Measurements from ENCODE around the gene MZT2B.
"Not testable (repeated sequence)": the region's sequence is repeated elsewhere in the genome, so short reads cannot be mapped to it uniquely, and the experiment has no call there.

MZT2B gene

GRCh38 chr2:130180404-130181324, 1.4 kb upstream of the MZT2B start:
- not testable (repeated sequence) for DNase-seq

DNA sequence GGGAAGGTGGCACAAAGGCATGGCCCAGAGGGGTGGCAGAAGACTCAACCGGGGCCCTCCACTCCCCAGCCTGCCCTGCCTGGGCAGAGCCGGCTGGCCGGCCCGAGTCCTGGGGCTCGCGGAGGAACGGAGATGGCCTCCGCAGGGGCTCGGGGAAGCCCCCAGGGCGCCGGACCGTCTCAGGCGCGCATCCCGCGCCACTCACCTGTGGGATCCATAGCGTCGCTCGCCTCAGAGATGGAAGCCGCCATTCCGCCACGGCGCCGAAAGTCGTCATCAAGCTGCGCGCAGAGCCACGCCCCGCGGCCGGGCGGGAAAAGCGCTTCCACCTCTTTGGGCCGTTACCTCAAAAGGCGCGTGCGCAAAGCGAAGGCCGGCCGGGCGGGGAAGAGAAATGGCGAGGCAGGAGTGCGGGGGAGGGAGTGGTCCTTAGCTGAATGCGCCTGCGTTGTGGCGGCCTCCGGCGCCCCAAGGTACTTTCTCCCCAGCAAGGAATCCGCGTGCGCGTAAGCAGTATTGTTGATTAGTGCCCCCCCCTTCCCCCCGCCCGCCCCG, 660 bp upstream of the MZT2B start, which contains the start of gene SMPD4:
SMPD4 (minus strand) TSS at position 278 of the 555 bp plus-strand sequence. CDS start 5,010 bp downstream, outside the sequence.
- peak; percentile 98 for DNase-seq

- DNase-seq = not testable (repeated sequence)
These were observed 907 bp downstream of the MZT2B start for GRCh38 chr2:130182826-130183511.

DNA sequence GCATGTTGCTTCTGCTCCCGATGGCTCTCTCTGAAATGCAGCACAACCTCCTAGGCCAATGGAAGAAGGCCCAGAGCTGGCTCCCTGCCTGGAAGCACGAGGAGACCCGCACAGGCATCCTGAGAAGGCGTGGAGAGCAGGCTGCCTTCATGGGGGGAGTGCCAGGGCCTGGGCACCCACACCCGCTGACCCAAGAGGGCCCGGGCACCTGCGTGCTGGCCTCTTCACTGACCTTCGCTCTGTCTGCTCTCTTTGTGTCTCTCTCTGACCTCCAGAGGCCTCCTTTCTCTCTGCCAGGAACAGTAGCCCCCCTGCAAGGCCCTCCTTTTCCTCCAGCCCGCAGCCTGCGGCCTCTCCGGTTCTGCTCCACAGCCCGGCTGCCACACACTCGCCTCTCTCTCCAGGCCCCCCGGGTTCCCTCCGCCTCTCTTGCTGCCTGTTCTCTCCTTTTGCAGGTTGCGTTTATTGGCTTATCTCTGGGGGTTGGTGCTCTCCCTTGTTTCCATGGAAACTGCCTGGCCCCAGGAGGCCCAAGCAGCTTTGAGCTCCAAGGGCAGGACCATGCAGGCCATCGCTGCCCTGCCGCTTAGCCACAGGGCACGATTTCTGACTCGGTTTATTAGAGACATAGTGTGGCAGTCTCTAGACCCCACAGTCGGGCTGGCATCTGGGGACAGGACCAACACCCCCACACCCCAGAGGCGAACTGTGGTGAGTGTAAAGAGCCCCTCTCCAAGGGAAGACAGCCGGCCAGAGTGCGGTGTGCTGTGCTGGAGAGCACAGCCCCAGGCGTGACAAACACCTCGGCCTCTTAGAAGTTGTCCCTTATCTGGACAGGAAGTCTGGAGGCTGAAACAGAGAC, 1.7 kb downstream of the MZT2B start:
- no peak for DNase-seq

DNA sequence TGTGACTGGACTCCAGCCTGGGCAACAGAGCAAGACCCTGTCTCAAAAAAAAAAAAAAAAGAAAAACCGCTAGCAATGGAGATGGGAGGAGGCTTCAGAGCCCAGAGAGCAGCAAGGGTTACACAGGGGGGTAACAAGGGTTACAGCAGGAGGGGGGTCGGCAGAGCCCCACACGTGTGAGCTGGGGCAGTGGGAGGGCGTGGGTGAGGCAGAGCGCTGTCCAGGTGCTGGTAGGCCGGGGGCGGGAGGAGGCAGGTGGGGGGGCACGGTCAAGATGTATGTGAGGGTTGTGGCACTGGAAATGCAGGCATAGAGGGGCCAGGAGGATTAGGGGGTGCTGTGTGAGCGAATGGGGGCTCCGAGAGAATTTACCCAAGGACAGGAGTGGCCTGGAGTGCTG, 3.4 kb downstream of the MZT2B start:
- DNase-seq = no peak

DNA sequence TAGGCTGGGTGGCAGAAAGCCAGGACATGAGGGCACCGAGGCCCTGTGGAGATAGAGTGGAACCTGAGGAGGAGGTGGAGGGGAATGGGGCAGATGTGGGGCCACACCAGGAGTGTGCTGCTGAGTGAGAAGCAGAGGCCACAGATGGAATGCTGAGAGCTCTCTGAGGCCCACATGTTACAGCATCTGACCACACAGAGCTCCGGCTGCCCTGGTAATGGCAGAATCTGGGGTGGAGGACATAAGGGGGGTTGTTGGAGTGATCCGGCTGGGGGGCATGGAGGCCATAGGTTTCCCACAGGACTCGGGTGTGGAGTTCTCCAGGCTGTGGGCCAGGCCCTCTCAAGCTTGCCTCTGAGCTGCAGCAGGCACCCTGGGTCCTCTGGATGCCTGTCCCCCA, 3.8 kb downstream of the MZT2B start:
- DNase-seq = no peak

- no peak for DNase-seq
These were observed 4.3 kb downstream of the MZT2B start for GRCh38 chr2:130186391-130186790.

GRCh38 chr2:130187268-130187667, 5.2 kb downstream of the MZT2B start:
- DNase-seq = no peak

- DNase-seq = not testable (repeated sequence)
These were observed 6.1 kb downstream of the MZT2B start for GRCh38 chr2:130187859-130188792.

DNA sequence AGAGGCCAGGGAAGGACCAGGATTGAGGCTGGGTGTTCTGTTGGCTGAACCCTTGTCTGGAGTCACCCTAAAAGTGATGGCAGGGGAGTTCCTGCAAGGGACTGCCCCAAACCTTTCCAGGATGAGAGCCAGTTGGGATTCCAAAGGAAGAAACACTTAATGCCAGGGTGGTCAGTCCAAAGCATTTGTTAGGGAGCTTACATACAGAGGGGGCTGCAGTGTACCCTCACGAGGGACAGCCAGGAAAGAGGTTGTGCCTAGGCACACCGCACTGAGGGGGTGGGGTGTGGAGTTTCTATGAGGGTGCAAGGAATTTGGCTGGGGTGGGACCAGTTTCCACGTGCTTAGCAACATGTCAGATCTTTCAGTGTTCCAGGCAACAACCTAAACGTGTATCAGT, 6.9 kb downstream of the MZT2B start:
- DNase-seq = not testable (repeated sequence)

GRCh38 chr2:130190237-130190636, 8.2 kb downstream of the MZT2B start:
- DNase-seq = no peak

DNA sequence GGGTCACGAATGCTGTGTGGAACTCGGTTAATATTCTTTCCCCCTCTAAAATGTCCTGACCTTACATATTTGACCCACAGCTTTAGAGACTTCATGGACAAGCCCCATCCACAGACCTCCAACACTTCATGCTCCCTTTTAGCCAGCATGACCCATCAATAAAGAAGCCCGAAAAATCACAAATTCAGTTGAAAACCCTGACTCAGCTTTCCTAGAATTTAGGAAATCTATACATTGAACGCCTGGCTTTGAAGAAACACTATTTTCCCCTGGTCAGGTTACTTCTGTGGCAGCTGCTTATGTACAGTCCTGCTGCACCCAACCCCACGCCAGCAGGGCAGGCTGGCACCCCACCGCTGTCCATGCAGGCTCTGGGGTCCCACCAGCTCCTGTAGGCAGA, 9.3 kb downstream of the MZT2B start:
- DNase-seq = not testable (repeated sequence)

- not testable (repeated sequence) for DNase-seq
These were observed 10.4 kb downstream of the MZT2B start for GRCh38 chr2:130192451-130192850.

DNA sequence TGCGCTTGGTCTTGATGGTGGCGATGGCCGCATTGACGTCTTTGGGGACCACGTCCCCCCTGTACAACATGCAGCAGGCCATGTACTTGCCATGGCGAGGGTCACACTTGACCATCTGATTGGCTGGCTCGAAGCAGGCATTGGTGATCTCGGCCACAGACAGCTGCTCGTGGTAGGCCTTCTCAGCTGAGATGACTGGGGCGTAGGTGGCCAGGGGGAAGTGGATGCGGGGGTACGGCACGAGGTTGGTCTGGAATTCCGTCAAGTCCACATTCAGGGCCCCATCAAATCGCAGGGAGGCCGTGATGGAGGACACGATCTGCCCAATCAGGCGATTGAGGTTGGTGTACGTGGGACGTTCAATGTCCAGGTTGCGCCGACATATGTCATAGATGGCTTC, 11.8 kb downstream of the MZT2B start:
- not testable (repeated sequence) for DNase-seq

DNA sequence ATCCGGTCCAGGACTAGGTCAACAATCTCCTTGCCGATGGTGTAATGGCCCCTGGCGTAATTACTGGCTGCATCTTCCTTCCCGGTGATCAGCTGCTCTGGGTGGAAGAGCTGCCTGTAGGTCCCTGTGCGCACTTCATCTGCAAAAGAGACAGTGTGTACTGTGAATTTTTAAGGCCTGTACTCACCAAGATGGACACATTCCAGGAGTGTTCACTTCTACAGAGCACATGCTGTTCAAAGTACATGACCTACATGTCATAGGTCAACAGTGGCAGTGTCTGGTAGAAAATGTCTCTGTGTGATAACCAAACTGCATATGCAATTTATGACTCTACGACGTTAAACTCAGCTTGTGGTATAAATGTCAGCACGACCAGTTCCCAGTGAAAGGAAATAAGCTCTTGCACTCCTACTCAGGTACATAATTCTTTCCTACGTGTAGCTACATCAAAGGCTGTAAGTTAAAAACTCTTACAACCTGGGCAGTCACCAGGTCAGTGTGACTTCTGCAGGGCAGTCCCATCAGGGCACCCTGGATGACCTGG, 13.1 kb downstream of the MZT2B start:
- not testable (repeated sequence) for DNase-seq

- DNase-seq = not testable (repeated sequence)
These were observed 14.0 kb downstream of the MZT2B start for GRCh38 chr2:130196052-130196451.

- DNase-seq = no peak
These were observed 16.3 kb downstream of the MZT2B start, which contains the start of gene TUBA3E for GRCh38 chr2:130198343-130198742. Gene TUBA3E, minus strand, starts transcription at chr2:130198439. Its CDS starts 79 bp downstream, at chr2:130198360.

- DNase-seq = not testable (repeated sequence)
These were observed 20.5 kb downstream of the MZT2B start for GRCh38 chr2:130202518-130202917.

- DNase-seq = not testable (repeated sequence)
These were observed 21.1 kb downstream of the MZT2B start for GRCh38 chr2:130203150-130203549.

DNA sequence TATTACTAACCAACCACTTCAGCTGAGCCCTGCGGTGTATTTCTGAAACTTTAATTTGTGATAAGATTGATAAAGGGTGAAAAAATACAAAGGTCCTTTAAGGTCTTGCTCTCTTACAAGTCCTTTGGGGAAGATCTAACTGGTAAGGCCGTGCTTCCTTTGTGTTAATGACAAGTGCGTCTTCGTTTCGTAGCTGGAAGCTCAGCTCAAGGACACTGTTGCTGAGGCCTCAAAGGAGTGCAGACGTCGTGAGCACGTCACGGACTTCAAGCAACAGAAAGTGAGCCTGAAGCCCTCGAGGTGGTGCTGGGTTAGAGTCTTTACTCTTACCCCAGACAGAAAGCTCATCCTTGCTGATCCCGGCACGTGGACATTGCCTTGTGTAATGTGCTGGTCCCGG, 25.0 kb downstream of the MZT2B start:
- DNase-seq = not testable (repeated sequence)

GRCh38 chr2:130219147-130219546, 37.1 kb downstream of the MZT2B start:
- DNase-seq = not testable (repeated sequence)

Measured in effector CD4-positive, alpha-beta T cell (primary cell).